ENCODE measurements around the gene ZFP64.

Gene ZFP64

DNA sequence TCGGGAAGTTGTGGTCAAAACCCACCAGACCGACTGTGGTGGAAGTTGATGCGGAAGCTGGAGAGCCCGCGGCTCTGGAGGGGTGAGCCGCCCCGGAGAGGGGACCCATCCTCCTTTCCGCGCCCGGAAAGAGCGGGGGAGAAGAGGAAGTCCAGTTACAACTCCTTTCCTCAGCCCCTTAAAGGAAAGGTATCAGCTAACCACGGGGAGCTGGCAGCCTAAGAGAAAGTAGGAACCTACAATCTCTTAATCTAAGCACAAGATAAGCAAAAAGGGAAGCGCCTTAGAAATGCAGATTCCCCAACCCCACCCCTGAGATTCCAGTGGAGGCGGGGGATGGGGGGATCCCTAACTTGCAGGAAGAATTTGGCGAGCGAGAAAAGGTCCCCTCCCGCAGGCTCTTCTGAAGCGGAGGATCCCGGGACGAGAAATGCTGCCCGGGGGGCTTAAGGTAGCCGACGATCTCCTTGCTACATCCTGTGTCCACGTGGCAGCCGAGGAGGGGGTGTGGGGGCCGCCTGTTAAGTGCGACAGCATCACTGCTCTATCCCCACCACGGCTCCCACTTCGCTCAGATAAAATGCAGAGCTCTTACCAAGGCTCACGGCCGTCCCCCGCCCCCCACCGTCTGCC is 87.5 kb downstream of the ZFP64 start:
- no peak for DNase-seq

DNA sequence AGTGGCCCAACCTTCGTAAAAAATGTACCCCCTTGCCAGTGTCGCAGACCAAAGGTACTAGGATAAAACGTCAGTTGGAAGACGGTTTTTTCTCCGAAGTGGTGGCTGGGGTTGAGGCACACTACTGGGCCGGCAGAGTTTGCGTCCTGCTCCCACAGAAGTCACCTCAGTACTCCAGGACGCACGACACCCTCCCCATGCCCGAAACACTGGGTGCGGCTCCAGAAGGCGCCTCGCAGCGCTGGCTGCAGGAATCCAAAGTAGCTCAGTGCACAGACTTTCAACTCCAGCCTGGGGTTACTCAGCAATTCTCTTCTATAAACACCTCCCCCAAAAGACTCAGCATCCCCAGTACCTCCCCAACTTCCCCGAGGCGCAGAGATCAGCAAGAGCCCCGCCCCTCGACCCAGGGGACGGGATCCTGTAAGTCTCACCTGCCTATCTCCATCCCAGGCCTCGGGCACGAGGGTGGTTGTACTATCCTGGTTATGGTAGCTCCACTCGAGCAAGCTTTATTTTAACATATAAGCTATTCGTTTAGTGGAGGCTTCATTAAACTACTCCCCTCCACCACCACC is 88.2 kb downstream of the ZFP64 start:
- DNase-seq: no peak

DNA sequence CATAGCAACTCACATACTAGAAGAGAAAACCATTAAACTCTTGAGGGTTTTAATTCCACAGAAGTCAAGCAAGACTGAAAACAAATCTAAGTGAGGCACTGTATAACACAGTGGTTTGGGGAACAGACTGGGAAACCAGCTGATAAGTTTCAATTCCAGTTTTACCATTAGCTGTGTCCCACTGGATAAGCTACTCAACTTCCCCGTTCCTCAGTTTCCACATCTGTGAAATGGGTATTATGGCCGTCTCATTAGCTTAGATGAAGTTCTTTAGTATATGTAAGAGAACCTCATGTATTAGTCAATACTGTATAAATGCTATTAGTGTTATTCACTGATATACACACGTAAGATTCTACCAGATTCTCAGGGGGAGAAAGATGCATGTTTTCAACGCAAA is 89.0 kb downstream of the ZFP64 start:
- no peak for DNase-seq

DNA sequence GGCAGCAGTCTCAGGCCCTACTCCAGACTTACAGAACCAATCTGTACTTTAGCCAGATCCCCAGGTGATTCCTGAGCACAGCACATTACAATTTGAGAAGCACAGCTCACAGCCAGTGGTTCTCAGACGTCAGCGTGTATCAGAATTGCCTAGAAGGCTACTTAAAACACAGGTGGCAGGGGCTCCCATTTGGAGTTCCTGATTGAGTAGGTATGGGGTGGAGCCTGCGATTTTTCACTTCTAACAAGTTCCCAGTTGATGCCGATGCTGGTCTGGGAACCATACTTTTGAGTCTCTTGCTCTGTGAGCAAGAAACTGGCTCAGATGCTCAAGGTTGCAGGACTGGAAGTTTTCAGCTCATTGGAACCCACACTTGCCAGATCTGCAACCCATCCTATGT is 89.5 kb downstream of the ZFP64 start:
- no peak for DNase-seq
